HK-2 (cell line): ENCODE data around the gene FRK.

ENCODE experiments used
- DNase-seq: peaks from one replicate; pipeline ENCODE4 v3.0.0-alpha.2; 2018; ENCODE audit not compliant: unreplicated experiment

Gene FRK

DNA sequence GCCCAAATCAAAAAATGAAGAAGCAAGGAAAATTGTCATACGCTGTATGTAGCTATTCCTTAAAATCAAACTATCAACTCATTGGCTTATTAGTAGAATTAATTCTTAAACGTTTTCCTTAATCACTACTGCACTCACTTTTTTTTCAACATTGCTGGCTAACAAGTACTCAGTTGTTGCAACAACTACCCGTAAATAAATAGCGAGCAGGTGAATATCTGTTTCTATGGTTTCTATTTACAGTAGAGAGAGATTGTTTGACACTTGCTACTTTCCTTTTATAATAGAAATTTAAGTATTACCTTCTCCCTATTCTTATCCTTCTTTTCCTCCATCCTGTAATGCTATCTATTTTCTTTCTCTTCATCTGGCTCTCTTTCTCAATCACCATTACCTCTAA lies 25.1 kb downstream of the FRK start:
- DNase-seq = no peak

DNA sequence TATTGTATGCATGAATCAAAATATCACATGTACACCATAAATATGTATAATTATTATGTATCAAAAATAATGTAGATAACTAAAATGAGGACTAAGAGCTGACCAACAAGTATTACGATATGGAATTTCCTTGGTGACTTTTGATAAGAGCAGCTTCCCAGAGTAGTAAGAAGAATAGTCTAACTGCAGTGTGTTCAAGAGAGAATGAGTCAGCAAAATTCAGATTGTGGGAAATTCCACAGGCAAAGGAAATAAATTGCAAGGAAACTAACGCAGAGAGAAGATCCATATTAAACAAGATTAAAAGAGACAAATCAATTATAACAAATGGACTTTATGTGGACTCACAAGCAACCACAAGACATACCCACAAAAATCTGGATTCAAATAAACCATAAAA lies 26.4 kb downstream of the FRK start:
- no peak for DNase-seq

- DNase-seq = no peak
Observed at GRCh38 chr6:116033687-116034303, 26.9 kb downstream of the FRK start.

DNA sequence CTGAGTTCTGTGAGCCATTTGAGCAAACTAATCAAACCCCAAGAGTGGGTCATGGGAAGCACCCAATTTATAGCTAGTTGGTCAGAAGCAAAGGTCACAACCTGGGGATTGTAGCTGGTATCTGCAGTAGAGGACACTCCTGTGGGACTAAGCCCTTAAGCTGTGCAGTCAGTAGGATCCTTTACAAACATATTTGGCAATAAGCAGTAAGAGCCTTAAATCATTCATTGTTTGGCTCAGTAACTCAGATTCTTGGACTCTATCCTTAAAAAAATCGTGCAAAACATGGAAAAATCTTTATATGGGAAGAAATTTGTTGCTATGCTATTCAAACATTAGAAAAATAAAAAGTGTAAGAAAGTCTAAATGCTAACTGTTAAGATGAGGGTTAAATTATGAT lies 29.9 kb downstream of the FRK start:
- no peak for DNase-seq

GRCh38 chr6:116029535-116029934 lies 31.2 kb downstream of the FRK start:
- DNase-seq = no peak

- DNase-seq = no peak
Observed at GRCh38 chr6:116028233-116028632, 32.5 kb downstream of the FRK start.

- DNase-seq = no peak
Observed at GRCh38 chr6:116027801-116028200, 32.9 kb downstream of the FRK start.

DNA sequence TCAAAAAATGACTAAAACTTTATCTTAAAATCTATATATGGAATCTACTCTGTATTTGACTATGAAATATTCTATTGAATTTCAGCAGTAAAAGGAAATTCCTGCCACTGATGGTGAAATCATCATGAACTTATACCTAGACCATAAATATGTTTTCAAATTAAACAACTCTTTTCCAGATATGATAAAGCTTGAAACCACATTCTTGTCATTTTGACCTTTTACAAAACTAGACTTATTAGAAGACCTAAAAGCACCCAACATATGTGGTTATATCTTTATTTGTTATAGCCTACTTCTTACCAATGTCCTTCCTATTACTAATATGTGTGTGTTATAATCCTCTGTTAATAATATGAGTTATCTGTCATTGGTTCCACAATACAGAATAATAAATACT lies 35.3 kb downstream of the FRK start:
- DNase-seq = no peak

DNA sequence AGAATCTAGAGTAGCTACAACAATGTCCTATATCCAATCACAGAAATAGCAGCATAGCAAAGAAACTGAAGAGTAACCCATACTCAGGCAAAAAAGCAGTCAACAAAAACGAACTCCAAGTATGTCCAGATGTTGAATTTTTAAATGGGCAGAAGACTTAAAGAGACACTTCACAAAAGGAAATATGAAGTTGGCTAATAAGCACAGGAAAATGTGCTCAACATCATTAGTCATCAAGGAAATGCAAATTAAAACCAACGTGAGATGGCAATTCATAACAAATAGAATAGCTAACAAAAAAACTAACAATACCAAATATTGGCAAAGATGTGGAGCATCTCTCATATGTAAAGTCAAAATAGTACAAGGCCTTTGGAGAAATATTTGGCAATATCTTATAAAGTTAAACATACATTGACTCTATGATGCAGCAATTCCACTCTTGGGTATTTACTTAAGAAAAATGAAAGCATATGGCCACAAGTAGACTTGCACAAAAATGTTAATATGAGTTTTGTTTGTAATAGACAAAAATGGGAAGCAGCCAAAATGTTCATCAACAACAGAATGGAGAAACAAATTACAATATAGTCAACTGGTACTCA lies 37.7 kb downstream of the FRK start:
- no peak for DNase-seq

DNA sequence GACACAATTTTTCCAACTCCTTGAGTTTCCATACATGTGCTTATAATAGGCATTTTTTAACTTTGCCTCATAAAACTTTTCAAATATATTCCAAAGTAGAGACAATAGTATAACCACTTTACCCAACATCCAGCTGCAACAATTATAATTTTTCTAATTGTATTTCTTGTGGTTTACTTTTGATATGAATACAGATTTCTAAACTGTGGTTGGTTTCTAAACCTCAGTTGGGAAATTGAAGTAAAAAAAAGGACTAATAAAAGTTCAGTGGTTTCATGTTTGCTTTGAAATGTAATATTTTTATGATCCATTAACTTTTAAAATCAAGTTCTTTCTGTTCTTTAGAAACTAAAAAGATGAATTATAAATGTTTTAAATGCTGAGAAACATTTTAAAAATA lies 40.0 kb downstream of the FRK start:
- no peak for DNase-seq

GRCh38 chr6:116019428-116019827 lies 41.3 kb downstream of the FRK start:
- no peak for DNase-seq

GRCh38 chr6:116018976-116019375 lies 41.7 kb downstream of the FRK start:
- no peak for DNase-seq

DNA sequence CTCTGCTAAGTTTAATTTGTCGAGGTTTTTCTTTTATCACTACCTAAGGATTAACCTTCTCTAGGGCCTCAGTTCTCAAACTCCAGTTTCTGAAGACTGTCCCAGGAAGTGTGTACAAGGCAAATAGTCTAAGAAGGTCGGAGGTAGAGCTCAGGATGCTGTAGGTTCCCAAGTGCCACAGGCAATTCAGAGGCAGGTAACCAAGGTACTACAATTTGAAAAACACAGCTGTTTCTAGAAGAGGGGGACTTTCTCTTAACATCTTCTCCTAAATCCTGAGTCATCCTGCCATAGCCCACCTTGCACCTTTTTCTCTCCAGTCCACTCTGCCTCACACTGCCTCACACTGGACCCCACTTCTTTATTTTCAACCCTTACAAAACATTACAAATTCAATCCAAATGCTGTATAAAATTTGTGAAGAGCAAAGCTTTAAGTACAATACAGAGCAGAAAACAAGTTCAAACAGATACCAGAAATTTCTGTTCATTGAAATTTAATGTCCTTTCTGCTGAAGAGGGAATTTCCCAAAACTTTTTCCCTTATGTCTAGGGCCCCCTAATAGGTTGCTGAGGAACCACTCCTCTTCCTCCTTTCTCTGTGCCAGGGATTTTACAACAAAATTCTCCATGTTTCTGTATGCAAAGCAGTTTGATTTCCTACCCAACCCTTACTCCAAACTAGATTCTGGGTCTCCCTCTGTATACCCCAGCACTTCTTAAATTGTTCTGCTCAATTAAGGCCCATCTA lies 43.0 kb downstream of the FRK start:
- no peak for DNase-seq

GRCh38 chr6:116016846-116017545 lies 43.7 kb downstream of the FRK start:
- DNase-seq = no peak

GRCh38 chr6:116015983-116016382 lies 44.7 kb downstream of the FRK start:
- no peak for DNase-seq

GRCh38 chr6:116015561-116015960 lies 45.1 kb downstream of the FRK start:
- DNase-seq = no peak

GRCh38 chr6:116012951-116013350 lies 47.7 kb downstream of the FRK start:
- DNase-seq = no peak

DNA sequence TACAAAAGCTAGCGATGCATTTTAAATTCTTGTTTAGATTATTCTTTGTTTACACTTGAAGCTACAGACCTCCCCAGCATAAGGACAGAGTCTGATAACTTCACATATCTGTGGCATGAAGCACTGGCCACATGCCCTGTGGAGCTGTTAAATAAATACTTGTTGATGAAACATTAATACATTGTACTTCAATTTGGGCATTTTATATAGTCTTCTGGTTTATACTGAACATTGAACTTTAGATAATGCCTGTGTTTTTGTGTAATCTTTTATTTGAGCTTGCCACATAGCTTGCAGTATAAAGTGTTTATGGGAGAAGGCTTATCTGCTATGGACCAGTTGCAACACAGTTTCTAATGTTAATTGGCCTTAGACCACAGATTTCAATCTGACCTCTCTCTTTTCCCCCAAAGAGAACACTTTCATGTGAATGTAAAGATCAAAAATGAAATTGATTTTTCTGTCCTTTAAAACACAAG lies 48.2 kb downstream of the FRK start:
- no peak for DNase-seq

DNA sequence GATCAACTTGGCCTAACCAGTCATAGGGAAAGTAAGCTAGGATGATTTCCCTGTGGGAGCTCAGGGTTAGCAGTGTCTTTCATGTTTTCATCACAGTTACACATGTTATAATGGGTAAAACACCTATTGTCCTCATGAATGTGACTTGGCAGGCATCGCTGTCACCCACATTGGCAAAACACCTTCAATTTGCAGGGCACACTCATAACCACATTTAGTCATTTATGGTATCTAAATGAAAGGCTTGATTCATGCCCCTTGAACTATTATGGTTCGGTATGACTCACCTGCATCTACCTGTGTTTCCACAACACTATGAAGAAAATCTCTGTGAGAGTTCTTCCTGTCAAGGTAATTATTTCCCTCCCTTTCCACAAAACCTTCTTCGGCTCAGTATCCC lies 49.2 kb downstream of the FRK start:
- no peak for DNase-seq

DNA sequence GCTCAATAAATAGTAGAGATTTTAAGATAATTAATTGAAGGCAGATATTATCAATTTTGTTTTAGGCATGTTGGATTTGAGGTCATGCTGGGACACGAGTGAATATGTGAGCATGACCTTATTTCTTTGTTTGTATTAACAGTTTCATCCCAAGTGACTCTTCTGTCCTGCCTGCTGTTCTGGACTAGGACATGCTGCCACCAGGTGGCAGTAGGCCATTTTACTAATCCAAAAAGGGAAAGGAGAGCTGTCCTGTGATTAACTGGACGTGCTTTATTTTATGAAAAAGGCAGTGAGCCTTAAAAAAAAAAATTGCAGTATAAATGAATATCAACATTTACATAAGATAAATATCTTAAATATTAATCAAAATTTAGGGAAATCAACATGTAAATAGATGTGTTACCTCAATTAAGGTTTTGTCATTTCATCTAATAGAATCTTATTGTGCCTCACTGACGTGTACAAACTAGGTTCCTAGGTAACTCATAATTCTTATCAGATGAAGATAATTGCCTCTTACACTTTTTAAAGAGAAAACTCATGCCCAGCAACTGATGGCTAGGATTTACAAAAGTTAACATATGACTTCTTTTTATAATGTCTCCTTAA lies 49.8 kb downstream of the FRK start:
- DNase-seq = peak; percentile 37

DNA sequence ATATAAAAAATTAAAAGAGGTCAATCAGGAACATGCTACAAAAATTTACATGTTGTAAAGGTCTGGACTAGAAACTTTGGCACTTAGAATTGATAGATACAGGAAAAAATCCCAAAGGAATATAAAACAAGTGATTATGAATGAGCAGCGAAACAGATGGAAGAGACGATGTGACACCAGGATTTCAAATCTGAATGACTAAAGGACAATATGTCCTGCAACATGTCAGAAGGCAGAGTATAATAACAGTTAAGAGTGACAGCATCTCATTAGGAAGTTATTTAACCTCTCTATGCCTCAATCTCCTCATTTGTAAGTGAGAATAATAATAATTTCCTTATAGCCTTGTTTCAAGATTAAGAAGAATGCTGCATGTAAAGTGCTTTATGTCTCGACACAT lies 50.3 kb downstream of the FRK start:
- DNase-seq = no peak
